Fibroblast of lung (primary cell): ENCODE data around the gene DENND6B. TPM values are rescaled to one million over a fixed set of nuclear protein-coding genes. Genes with fewer than 3 reads are reported as not detected.

Experiments used
- DNase-seq, 2 donors: peaks; one replicate each; pipeline versions ENCODE4 v3.0.0 to v3.0.0-alpha.2; 2010; ENCODE audit warnings: low read depth in 2 of 2
- H2AFZ ChIP-seq: 2 replicates; pipeline ENCODE4 v1.5.1; 2012; ENCODE audit warnings: low read length, control low read depth, inconsistent platforms
- H3K27ac ChIP-seq: 2 replicates; pipeline ENCODE4 v1.5.1; 2011; ENCODE audit warnings: low read length, control low read depth; ENCODE audit not compliant: insufficient read depth
- H3K27me3 ChIP-seq: 2 replicates; pipeline ENCODE4 v1.5.1; 2011; ENCODE audit warnings: mild to moderate bottlenecking, low read length; ENCODE audit not compliant: control insufficient read depth, insufficient read depth
- H3K36me3 ChIP-seq: 2 replicates; pipeline ENCODE4 v1.5.1; 2011; ENCODE audit warnings: low read length; ENCODE audit not compliant: control insufficient read depth, insufficient read depth
- H3K4me1 ChIP-seq: 2 replicates; pipeline ENCODE4 v1.5.1; 2011; ENCODE audit warnings: low read length; ENCODE audit not compliant: control insufficient read depth, insufficient read depth; ENCODE audit errors: extremely low read depth
- H3K4me2 ChIP-seq: 2 replicates; pipeline ENCODE4 v1.5.1; 2011; ENCODE audit warnings: low read length, control low read depth; ENCODE audit not compliant: insufficient read depth; ENCODE audit errors: extremely low read depth
- H3K4me3 ChIP-seq, 4 experiments: fragments of 200-600 bp in 1 of 4; sonication (generic) in 1 of 4; replicated peaks in 1 of 4; 2 replicates each; pipeline ENCODE4 v1.5.1; 2011 to 2016; ENCODE audit warnings: low read length in 4 of 4, low read depth in 3 of 4, mild to moderate bottlenecking in 3 of 4, control low read depth in 2 of 4, inconsistent platforms in 1 of 4, mixed read lengths in 1 of 4; ENCODE audit not compliant: insufficient read depth in 1 of 4; ENCODE audit errors: control extremely low read depth in 1 of 4
- H3K79me2 ChIP-seq: 2 replicates; pipeline ENCODE4 v1.5.1; 2012; ENCODE audit warnings: mild to moderate bottlenecking, low read length, inconsistent platforms; ENCODE audit not compliant: control insufficient read depth, insufficient read depth
- H3K9ac ChIP-seq: 2 replicates; pipeline ENCODE4 v1.5.1; 2011; ENCODE audit warnings: mild to moderate bottlenecking, low read length, control low read depth; ENCODE audit not compliant: insufficient read depth
- H3K9me3 ChIP-seq: 2 replicates; pipeline ENCODE4 v1.5.1; 2012; ENCODE audit warnings: low read depth, low read length; ENCODE audit not compliant: control insufficient read depth, insufficient read depth
- H4K20me1 ChIP-seq: 2 replicates; pipeline ENCODE4 v1.5.1; 2011; ENCODE audit warnings: low read length; ENCODE audit not compliant: control insufficient read depth, insufficient read depth; ENCODE audit errors: extremely low read depth
- CTCF ChIP-seq, 2 donors: IDR thresholded peaks in 1 of 2; conservative IDR thresholded peaks in 1 of 2; 1 replicate in 1 of 2; 2 replicates in 1 of 2; pipeline ENCODE4 v1.5.1; 2011 to 2012; ENCODE audit warnings: low read length in 2 of 2, control low read depth in 1 of 2, inconsistent platforms in 1 of 2, low read depth in 1 of 2, mild to moderate bottlenecking in 1 of 2
- EZH2 ChIP-seq: IDR thresholded peaks from 2 replicates; pipeline ENCODE4 v1.5.1; 2012; ENCODE audit warnings: low read length, control low read depth, mild to moderate bottlenecking; ENCODE audit errors: missing control alignments
- polyA plus RNA-seq, 2 donors: library from polyadenylated mRNA; depleted of rRNA in 1 of 2; stranded (reverse) in 1 of 2; unstranded in 1 of 2; fragments of >200 nt; gene quantifications; 2 replicates each; pipeline ENCODE4 v1.2.1, GENCODE V29; 2011 to 2012; ENCODE audit warnings: missing spikeins in 1 of 2
- total RNA-seq: library from RNA; depleted of rRNA; stranded (reverse); fragments of >200 nt; gene quantifications from 2 replicates; pipeline ENCODE4 v1.2.1, GENCODE V29; 2014

DENND6B gene
- total and polyA plus RNA-seq, 2 donors (not counting 1 experiment from before 2014, with no cell fraction given): 1.9 to 2.0 TPM

GRCh38 chr22:50266994-50267393, 59.8 kb downstream of the DENND6B start:
- Histone ChIP-seq H3K9ac (no peak overlapping the region), H3K4me1 (peaks cover 15% of the 10 kb centered on the region), H3K79me2 (no peaks in the 10 kb centered on the region), H3K27me3 (no peaks in the 10 kb centered on the region), H3K9me3 (no peaks in the 10 kb centered on the region), H3K36me3 (no peaks in the 10 kb centered on the region), H3K27ac (no peak overlapping the region), H3K4me3 (peak overlapping the region in 1 of 4 experiments; percentile 34), H4K20me1 (no peaks in the 10 kb centered on the region), H2AFZ (no peak overlapping the region), H3K4me2 (no peak overlapping the region)
- no peak for TF ChIP-seq EZH2
- no peak for TF ChIP-seq CTCF (conservative IDR thresholded peaks at IDR 0.05 in 1 of 2, IDR thresholded peaks at IDR 0.05 in 1 of 2; ENCODE audit: low read depth in 1 of 2, low read length in 2 of 2)
- DNase-seq: no peak

- Histone ChIP-seq H3K79me2 (peaks cover 6% of the 10 kb centered on the region), H3K9ac (no peak overlapping the region), H3K4me3 (no peak overlapping the region), H3K9me3 (no peaks in the 10 kb centered on the region), H3K27ac (no peak overlapping the region), H3K4me1 (peaks cover 6% of the 10 kb centered on the region), H3K27me3 (no peaks in the 10 kb centered on the region), H3K4me2 (no peak overlapping the region), H3K36me3 (no peaks in the 10 kb centered on the region), H4K20me1 (no peaks in the 10 kb centered on the region), H2AFZ (no peak overlapping the region)
- TF ChIP-seq CTCF (conservative IDR thresholded peaks at IDR 0.05 in 1 of 2, IDR thresholded peaks at IDR 0.05 in 1 of 2; ENCODE audit: low read depth in 1 of 2, low read length in 2 of 2) (no peak), EZH2 (no peak)
- DNase-seq: no peak
Measured at GRCh38 chr22:50264946-50265669, 61.7 kb downstream of the DENND6B start.

GRCh38 chr22:50264104-50264745, 62.6 kb downstream of the DENND6B start:
- Histone ChIP-seq H4K20me1 (no peaks in the 10 kb centered on the region), H3K4me3 (no peak overlapping the region), H2AFZ (no peak overlapping the region), H3K4me2 (no peak overlapping the region), H3K9me3 (no peaks in the 10 kb centered on the region), H3K27ac (no peak overlapping the region), H3K9ac (no peak overlapping the region), H3K4me1 (peaks cover 6% of the 10 kb centered on the region), H3K36me3 (no peaks in the 10 kb centered on the region), H3K79me2 (peaks cover 8% of the 10 kb centered on the region), H3K27me3 (no peaks in the 10 kb centered on the region)
- no peak for DNase-seq
- TF ChIP-seq EZH2 (no peak), CTCF (conservative IDR thresholded peaks at IDR 0.05 in 1 of 2, IDR thresholded peaks at IDR 0.05 in 1 of 2; ENCODE audit: low read depth in 1 of 2, low read length in 2 of 2) (no peak)
